Epithelial cell of proximal tubule (primary cell): ENCODE results near the gene SUSD5. TPM values are rescaled to one million over a fixed set of nuclear protein-coding genes. Genes with fewer than 3 reads are reported as not detected.
"Not testable (repeated sequence)": the region's sequence is repeated elsewhere in the genome, so short reads cannot be mapped to it uniquely, and the experiment has no call there.

Experiments used
- DNase-seq: peaks from one replicate; pipeline ENCODE4 v3.0.0-alpha.2; 2011; ENCODE audit warnings: low read depth
- H3K4me3 ChIP-seq: 2 replicates; pipeline ENCODE4 v1.5.1; 2011; ENCODE audit warnings: low read depth, mild to moderate bottlenecking, low read length
- CTCF ChIP-seq: conservative IDR thresholded peaks from 2 replicates; pipeline ENCODE4 v1.5.1; 2012; ENCODE audit warnings: low read depth, mild to moderate bottlenecking, low read length
- total RNA-seq: library from RNA; depleted of rRNA; stranded (reverse); fragments of >200 nt; gene quantifications from 2 replicates; pipeline ENCODE4 v1.2.3, GENCODE V29; 2015

SUSD5 gene
- total RNA-seq, 1 donor from 2014 or later: 0.92 TPM

GRCh38 chr3:33170531-33170930 is 48.1 kb downstream of the SUSD5 start:
- H3K4me3 ChIP-seq: no peak overlapping the region
- TF ChIP-seq CTCF: no peak
- DNase-seq: no peak

GRCh38 chr3:33167716-33168336 is 50.8 kb downstream of the SUSD5 start:
- no peak overlapping the region for H3K4me3 ChIP-seq
- DNase-seq: no peak
- TF ChIP-seq CTCF: no peak

GRCh38 chr3:33167284-33167683 is 51.3 kb downstream of the SUSD5 start:
- DNase-seq: no peak
- H3K4me3 ChIP-seq: no peak overlapping the region
- no peak for TF ChIP-seq CTCF

- DNase-seq: no peak
- H3K4me3 ChIP-seq: no peak overlapping the region
- no peak for TF ChIP-seq CTCF
These were observed 52.5 kb downstream of the SUSD5 start for GRCh38 chr3:33166095-33166494.

- TF ChIP-seq CTCF: no peak
- DNase-seq: no peak
- no peak overlapping the region for H3K4me3 ChIP-seq
These were observed 53.2 kb downstream of the SUSD5 start for GRCh38 chr3:33165372-33165771.

- DNase-seq, H3K4me3 ChIP-seq: not testable (repeated sequence)
These were observed 56.0 kb downstream of the SUSD5 start for GRCh38 chr3:33162621-33163020.

- DNase-seq: no peak
- TF ChIP-seq CTCF: no peak
- no peak overlapping the region for H3K4me3 ChIP-seq
These were observed 58.6 kb downstream of the SUSD5 start for GRCh38 chr3:33159981-33160380.

- no peak overlapping the region for H3K4me3 ChIP-seq
- no peak for DNase-seq
- no peak for TF ChIP-seq CTCF
These were observed 59.4 kb downstream of the SUSD5 start for GRCh38 chr3:33159234-33159633.
